SU-DHL-6 (cell line): Measurements from ENCODE around the gene MAGEB3.

Experiments used
- H2AFZ ChIP-seq: fragments of 200-600 bp; sonication (generic); 2 replicates; pipeline ENCODE4 v1.6.1; 2014; ENCODE audit warnings: low read depth, mild to moderate bottlenecking, moderate library complexity, mixed read lengths, antibody characterized with exemption, low read length; ENCODE audit not compliant: severe bottlenecking
- H3F3A ChIP-seq: fragments of 200-600 bp; shearing (Covaris generic); 2 replicates; pipeline ENCODE4 v1.6.0; 2016; ENCODE audit warnings: antibody characterized with exemption, mild to moderate bottlenecking; ENCODE audit not compliant: insufficient read depth
- H3K27ac ChIP-seq: fragments of 200-600 bp; sonication (generic); 2 replicates; pipeline ENCODE4 v1.5.1; 2016; ENCODE audit warnings: low read depth, mild to moderate bottlenecking, low read length, moderate library complexity, mixed read lengths
- H3K27me3 ChIP-seq: fragments of 200-600 bp; sonication (generic), shearing (Covaris generic); 2 replicates; pipeline ENCODE4 v1.6.0; 2014; ENCODE audit warnings: mild to moderate bottlenecking, low read length
- H3K36me3 ChIP-seq: fragments of 200-600 bp; sonication (generic); 2 replicates; pipeline ENCODE4 v1.6.1; 2014; ENCODE audit warnings: mild to moderate bottlenecking, low read length, mixed read lengths
- H3K4me2 ChIP-seq: fragments of 300-600, 200-600 bp; shearing (Covaris generic), sonication (generic); 2 replicates; pipeline ENCODE4 v1.6.0; 2014; ENCODE audit warnings: low read length, low read depth, mild to moderate bottlenecking; ENCODE audit not compliant: poor library complexity, severe bottlenecking
- H3K4me3 ChIP-seq: fragments of 200-600 bp; sonication (generic); 2 replicates; pipeline ENCODE4 v1.5.1; 2014; ENCODE audit warnings: antibody characterized with exemption, low read length, mild to moderate bottlenecking, mixed read lengths; ENCODE audit not compliant: insufficient read depth, poor library complexity, severe bottlenecking
- H3K79me2 ChIP-seq: fragments of 200-600 bp; sonication (generic); 2 replicates; pipeline ENCODE4 v1.6.1; 2014; ENCODE audit warnings: mild to moderate bottlenecking, low read length, moderate library complexity; ENCODE audit not compliant: insufficient read depth
- H3K9ac ChIP-seq: fragments of 200-600 bp; sonication (generic); 2 replicates; pipeline ENCODE4 v1.7.0; 2014; ENCODE audit warnings: mild to moderate bottlenecking, low read length
- H3K9me2 ChIP-seq: fragments of 200-600 bp; sonication (generic); replicated peaks from 2 replicates; pipeline ENCODE4 v1.6.1; 2014; ENCODE audit warnings: low read length; ENCODE audit not compliant: insufficient read depth
- H3K9me3 ChIP-seq: fragments of 200-600 bp; sonication (generic); 2 replicates; pipeline ENCODE4 v1.6.1; 2014; ENCODE audit warnings: low read length, mixed read lengths; ENCODE audit not compliant: insufficient read depth
- H4K20me1 ChIP-seq: fragments of 200-600 bp; sonication (generic); 2 replicates; pipeline ENCODE4 v1.6.1; 2014; ENCODE audit warnings: low read depth, mild to moderate bottlenecking, antibody characterized with exemption, low read length, moderate library complexity, mixed read lengths
- CTCF ChIP-seq: fragments of 200-600 bp; sonication (generic); IDR thresholded peaks from one replicate; pipeline ENCODE4 v1.5.1; 2017; ENCODE audit warnings: antibody characterized with exemption, mild to moderate bottlenecking, low read length, moderate library complexity; ENCODE audit not compliant: insufficient read depth, poor library complexity, severe bottlenecking
- EZH2phosphoT487 ChIP-seq: fragments of 200-600 bp; sonication (generic), shearing (Covaris generic); conservative IDR thresholded peaks from 2 replicates; pipeline ENCODE4 v1.6.1; 2018; ENCODE audit warnings: mild to moderate bottlenecking, antibody characterized with exemption, low read length, moderate library complexity, mixed read lengths

The MAGEB3 gene

GRCh38 chrX:30283456-30284200 is 53.2 kb downstream of the MAGEB3 start:
- Histone ChIP-seq H3K9me2 (no peaks in the 10 kb centered on the region), H3K9ac (no peak overlapping the region), H3F3A (no peaks in the 10 kb centered on the region), H3K27me3 (no peaks in the 10 kb centered on the region), H3K27ac (no peak overlapping the region), H3K36me3 (no peaks in the 10 kb centered on the region), H2AFZ (no peak overlapping the region), H3K79me2 (no peaks in the 10 kb centered on the region), H3K4me3 (no peak overlapping the region), H3K4me2 (no peak overlapping the region), H4K20me1 (no peaks in the 10 kb centered on the region), H3K9me3 (no peaks in the 10 kb centered on the region)
- TF ChIP-seq EZH2phosphoT487 (no peak), CTCF (no peak)
